ENCODE measurements around the gene SPATA2L. TPM values are rescaled to one million over a fixed set of nuclear protein-coding genes. Genes with fewer than 3 reads are reported as not detected.
A peak's percentile ranks its signal among the peaks of the same experiment; 100 is the strongest.

The SPATA2L gene
- total and polyA plus RNA-seq, 2 experiments from 2014 or later = 12.3 to 25.2 TPM

GRCh38 chr16:89712274-89712781, 10.8 kb upstream of the SPATA2L start:
- H3K27ac ChIP-seq = no peak overlapping the region
- DNase-seq (ENCODE audit: low read depth in 1 of 2, low spot score in 1 of 2) = peak in 1 of 2 donors; percentile 37
- no peaks in the 10 kb centered on the region for H3K36me3 ChIP-seq
- peaks cover 4% of the 10 kb centered on the region for H3K4me1 ChIP-seq (ENCODE audit: low read depth)
- no peaks in the 10 kb centered on the region for H3K9me3 ChIP-seq (ENCODE audit: low read depth)
- peak overlapping the region; percentile 34 for H3K4me3 ChIP-seq
- H3K27me3 ChIP-seq = no peaks in the 10 kb centered on the region
- TF ChIP-seq CTCF (IDR thresholded peaks at IDR 0.05; ENCODE audit: low read depth, low read length) = no peak

DNA sequence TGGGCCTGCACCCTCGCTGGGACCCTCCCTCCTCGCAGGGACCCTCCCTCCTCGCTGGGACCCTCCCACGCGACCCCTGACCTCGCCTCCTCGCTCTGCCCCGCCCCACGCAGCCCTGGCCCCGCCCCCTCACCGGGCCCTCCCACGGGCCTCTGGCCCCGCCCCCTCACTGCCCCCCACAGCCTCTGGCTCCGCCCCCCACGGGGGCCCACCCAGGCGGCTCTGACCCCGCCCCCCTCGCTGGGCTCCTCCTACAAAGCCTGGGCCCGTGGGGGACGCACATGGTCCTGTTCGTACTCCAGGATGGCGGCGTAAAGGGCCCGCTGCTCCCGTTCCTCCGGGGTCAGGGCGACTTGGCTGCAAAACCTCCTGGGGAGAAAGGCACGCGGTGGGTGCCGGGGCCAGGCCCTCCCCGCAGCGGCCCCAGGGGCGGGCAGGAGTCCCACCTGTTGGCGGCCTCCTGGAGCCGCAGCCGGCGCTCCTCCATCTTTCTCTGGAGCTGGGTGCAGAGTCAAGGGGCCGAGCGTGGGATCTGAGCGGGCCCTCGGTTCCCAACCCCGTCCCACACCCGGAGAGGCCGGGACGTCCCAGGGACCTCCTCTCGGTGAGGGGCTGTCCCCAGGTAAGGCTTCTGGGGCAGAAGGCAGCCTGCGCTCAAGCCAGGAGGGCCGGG, 10.2 kb upstream of the SPATA2L start:
- peaks cover 4% of the 10 kb centered on the region for H3K4me1 ChIP-seq (ENCODE audit: low read depth)
- H3K36me3 ChIP-seq = no peaks in the 10 kb centered on the region
- peak; percentile 71 to 75 for DNase-seq (ENCODE audit: low read depth in 1 of 2, low spot score in 1 of 2)
- H3K9me3 ChIP-seq (ENCODE audit: low read depth) = no peaks in the 10 kb centered on the region
- peak overlapping the region; percentile 34 for H3K4me3 ChIP-seq
- no peak overlapping the region for H3K27ac ChIP-seq
- TF ChIP-seq CTCF (IDR thresholded peaks at IDR 0.05; ENCODE audit: low read depth, low read length) = no peak
- H3K27me3 ChIP-seq = no peaks in the 10 kb centered on the region

DNA sequence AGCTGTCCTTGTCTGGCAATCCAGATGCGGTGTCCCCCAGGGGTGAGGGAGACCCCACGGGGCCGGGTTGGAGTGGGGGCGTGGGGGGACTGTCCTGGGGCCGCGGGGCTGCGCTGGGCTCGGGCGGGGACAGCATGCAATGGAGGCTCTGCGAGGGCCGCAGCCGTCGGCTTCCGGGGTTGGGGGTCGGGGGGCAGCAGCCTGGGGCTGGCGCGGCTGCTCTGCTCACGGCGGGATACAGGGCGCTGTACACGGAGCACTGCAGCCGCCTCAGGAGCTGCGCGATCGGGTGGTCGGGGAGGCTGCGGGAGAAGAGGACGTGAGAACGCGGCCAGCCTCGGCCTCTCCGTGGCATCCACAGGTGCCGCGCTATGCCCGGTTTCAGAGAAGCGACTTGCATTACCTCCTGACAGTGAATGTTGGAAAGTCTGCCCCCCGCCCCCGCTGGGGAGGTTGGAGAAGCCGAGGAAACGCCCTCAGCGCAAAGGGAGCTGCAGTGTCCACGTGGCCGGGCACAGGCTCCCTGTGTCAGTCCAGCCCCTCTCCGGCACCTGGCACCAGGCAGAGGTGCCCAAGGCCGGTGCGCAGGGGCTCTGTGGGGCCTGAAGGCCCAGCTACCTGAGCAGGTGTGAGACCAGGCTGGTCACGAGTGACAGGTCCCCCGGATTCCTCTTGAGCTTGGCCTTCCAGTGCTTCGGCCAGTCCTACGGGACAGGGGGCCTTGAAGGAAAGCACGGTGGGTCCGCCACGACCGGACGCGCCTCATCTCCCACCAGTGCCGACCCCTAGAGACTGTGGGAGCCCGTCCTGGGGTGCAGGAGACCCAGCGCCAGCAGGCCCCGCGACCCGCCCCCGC, 9.4 kb upstream of the SPATA2L start:
- no peak for TF ChIP-seq CTCF (IDR thresholded peaks at IDR 0.05; ENCODE audit: low read depth, low read length)
- Histone ChIP-seq H3K36me3 (no peaks in the 10 kb centered on the region), H3K4me3 (no peak overlapping the region), H3K4me1 (ENCODE audit: low read depth) (peaks cover 4% of the 10 kb centered on the region), H3K27ac (no peak overlapping the region), H3K9me3 (ENCODE audit: low read depth) (no peaks in the 10 kb centered on the region), H3K27me3 (no peaks in the 10 kb centered on the region)
- DNase-seq (ENCODE audit: low read depth in 1 of 2, low spot score in 1 of 2) = no peak

DNA sequence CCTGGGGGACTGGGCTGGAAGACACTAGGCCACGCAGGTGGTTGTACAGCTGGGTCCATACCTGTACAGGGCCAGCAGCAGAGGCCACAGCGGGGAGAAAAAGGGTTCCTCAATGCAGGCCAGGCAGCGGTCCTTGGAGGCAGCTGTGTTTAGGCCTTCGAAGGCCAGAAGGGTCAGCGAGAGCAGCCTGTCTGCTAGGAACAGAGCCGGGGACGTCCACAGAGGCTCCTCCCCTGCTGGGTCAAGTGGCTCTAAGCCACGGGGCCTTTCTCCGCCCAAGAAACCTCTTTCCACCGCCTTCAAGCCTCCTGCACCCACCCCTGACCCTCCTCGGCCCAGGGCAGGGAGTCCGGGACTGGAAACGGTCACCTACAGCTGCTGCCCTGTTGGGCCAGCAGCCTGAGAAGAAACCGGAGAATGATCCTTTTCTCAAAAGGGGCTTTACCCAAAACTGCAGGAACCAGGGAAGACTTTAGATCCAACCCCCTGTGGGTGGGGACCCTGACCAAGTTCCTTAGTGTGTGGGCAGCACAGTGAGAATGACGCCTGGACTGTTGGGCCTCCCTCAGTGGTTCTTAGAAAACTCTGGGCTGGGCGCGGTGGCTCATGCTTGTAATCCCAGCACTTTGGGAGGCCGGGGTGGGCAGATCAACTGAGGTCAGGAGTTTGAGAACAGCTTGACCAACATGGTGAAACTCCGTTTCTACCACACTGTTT, 8.4 kb upstream of the SPATA2L start:
- TF ChIP-seq CTCF (IDR thresholded peaks at IDR 0.05; ENCODE audit: low read depth, low read length) = no peak
- no peak for DNase-seq (ENCODE audit: low read depth in 1 of 2, low spot score in 1 of 2)

DNA sequence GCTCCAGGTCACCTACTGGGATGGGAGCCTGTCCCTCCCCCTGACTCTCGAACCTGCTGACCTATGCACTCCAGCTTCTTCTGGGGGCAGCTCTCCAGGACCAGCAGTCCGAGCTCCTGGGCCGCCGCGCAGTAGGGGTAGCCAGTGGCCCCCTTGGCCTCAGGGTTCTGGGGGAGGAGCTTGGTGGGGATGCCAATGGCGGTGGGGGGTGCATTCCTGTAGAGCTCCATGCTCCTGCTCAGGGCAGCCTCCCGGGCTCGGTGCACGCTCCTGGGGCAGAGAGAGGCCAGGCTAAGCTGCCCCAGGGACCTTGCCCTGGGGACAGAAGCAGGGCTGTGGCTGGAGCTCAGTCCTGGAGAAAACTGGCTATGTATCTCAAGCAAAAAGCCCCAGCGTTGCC, 7.7 kb upstream of the SPATA2L start:
- Histone ChIP-seq H3K36me3 (no peaks in the 10 kb centered on the region), H3K27ac (no peak overlapping the region), H3K9me3 (ENCODE audit: low read depth) (no peaks in the 10 kb centered on the region), H3K4me3 (no peak overlapping the region), H3K27me3 (no peaks in the 10 kb centered on the region), H3K4me1 (ENCODE audit: low read depth) (peaks cover 4% of the 10 kb centered on the region)
- DNase-seq (ENCODE audit: low read depth in 1 of 2, low spot score in 1 of 2) = no peak
- no peak for TF ChIP-seq CTCF (IDR thresholded peaks at IDR 0.05; ENCODE audit: low read depth, low read length)

More for the DNA sequence above, 8.4 kb upstream of the SPATA2L start:
- H3K4me1 ChIP-seq (ENCODE audit: low read depth) = peaks cover 4% of the 10 kb centered on the region
- no peaks in the 10 kb centered on the region for H3K27me3 ChIP-seq
- H3K36me3 ChIP-seq = no peaks in the 10 kb centered on the region
- no peak overlapping the region for H3K4me3 ChIP-seq
- H3K9me3 ChIP-seq (ENCODE audit: low read depth) = no peaks in the 10 kb centered on the region
- no peak overlapping the region for H3K27ac ChIP-seq

Measured in cardiac muscle cell (in vitro differentiated cells and primary cell).